HG03575 (cell line): ENCODE results near the gene OAS3.
"Not testable (repeated sequence)": the region's sequence is repeated elsewhere in the genome, so short reads cannot be mapped to it uniquely, and the experiment has no call there.

Experiments used
- ATAC-seq: cut with Tn5 transposase; IDR thresholded peaks from one replicate; pipeline ENCODE4 v1.9.1; 2021; ENCODE audit not compliant: unreplicated experiment, insufficient number of reproducible peaks, low FRiP score; ENCODE audit errors: extremely low read depth

The OAS3 gene

DNA sequence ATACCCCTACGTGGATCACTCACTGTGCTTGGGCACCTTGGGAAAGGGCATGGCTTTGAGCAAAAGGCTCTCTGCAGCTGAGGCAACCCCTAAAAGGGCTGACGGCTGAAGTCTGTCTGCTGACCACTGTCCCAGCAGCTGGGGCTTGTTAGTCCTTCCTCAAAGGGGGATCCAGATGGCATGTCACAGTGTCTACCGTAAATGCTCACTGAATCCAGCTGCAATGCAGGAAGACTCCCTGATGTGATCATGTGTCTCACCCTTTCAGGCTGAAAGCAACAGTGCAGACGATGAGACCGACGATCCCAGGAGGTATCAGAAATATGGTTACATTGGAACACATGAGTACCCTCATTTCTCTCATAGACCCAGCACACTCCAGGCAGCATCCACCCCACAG is 19.2 kb upstream of the OAS3 start:
- ATAC-seq = no peak

DNA sequence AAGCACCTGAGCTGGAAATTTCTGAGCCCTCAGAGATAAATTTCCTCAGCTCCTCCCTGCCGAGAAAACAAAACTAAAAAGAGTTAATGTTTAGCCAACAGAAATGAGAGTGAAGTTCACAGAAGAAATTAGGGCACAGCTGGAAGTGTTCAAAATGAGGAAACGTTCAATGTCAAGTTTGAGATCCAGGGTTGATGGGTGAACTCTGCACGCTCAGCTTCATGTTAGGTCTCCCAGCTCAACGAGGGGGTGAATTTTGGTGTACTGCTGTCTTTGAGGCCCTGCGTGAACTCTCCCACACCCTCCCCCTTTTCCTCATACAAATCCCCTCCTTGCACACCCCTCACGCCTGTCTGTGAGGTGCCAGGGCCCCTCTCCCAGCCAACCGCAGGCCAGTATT is 13.3 kb upstream of the OAS3 start:
- ATAC-seq = no peak

DNA sequence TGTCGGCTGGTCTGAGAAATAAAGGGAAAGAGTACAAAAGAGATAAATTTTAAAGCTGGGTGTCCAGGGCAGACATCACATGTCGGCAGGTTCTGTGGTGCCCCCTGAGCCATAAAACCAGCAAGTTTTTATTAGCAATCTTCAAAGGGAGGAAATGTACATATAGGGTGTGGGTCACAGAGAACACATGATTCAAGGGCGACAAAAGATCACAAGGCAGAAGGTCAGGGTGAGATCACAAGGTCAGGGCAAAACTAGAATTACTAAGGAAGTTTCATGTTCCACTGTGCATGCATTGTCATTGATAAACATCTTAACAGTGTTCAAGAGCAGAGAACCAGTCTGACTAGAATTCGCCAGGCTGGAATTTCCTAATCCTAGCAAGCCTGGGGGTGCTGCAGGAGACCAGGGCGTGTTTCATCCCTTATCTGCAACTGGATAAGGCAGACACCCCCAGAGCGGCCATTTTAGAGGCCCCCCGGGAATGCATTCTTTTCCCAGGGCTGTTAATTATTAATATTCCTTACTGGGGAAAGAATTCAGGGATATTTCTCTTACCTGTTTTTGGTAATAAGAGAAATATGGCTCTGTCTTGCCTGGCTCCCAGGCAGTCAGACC is 11.7 kb upstream of the OAS3 start:
- not testable (repeated sequence) for ATAC-seq

DNA sequence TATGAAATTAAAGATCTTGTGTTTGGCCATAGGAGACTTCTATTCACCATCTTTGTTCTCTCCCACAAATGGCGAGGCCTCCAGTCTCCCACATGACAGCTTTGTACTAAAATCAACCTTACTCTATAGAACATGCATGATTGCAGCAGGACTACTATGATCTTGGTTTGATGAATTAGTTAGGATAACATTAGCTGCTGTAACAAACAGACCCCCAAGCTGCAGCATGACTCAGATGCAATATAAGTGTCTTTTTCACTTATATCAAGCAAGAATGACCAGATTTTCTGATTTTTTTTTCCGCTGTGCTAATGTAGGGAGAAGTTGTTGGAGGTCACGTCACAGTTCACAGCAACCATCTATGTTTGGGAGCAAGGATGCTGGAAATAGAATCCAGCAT is 10.8 kb upstream of the OAS3 start:
- no peak for ATAC-seq

DNA sequence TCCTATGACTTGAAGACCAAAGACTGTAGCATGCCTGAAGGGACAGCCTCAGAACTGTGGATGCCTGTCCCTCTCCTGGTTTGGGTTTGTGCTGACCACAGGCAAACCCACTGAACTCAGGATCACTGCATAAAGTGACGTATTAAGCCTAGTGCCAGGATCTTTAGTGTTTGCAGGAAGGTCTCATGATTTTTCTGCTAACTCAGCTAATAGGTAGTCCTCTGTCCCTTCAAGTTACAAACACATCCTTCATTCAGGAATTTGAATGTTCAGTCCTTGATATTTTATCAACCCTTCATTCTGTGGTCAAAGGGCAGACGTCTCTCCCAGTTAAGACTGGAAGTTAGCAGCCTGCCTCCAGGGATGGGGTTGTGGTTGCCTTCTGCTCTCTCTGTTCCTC is 10.3 kb upstream of the OAS3 start:
- ATAC-seq = no peak

DNA sequence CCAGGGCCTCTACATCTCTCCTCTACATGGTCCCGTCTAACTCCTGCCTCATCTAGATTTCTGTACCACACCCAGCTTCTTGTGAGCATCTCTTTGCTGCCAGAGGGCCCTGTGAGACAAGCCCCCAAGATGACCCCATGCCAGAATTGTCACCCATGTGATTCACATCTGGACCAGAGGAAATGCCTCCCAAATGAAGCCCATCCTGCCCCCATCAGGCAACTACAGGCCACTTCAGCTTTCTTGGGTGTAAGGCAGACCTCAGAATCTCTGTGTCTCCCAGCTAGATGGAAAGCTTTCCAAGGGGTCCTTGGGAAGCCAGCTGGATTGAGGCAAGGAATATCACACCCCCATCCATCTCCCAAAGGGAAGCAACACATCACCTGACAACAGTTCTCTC is 9.3 kb upstream of the OAS3 start:
- ATAC-seq = no peak

DNA sequence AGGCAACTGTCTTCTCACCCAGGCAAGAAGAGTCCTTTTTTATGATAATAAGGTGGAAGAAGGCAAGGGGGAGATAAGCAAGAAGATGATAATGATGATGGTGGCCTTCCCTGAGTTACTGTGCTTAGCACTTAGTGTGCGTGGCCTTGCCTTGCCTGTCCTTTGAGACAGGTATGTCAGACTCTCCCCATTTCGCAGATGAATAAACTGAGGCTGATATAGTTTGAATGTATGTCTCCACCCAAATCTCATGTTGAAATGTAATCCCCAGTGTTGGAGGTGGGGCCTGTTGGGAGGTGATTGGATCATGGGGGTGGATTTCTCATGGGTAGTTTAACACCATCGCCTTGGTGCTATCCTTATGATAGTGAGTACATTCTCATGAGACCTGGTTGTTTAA is 8.6 kb upstream of the OAS3 start:
- no peak for ATAC-seq

DNA sequence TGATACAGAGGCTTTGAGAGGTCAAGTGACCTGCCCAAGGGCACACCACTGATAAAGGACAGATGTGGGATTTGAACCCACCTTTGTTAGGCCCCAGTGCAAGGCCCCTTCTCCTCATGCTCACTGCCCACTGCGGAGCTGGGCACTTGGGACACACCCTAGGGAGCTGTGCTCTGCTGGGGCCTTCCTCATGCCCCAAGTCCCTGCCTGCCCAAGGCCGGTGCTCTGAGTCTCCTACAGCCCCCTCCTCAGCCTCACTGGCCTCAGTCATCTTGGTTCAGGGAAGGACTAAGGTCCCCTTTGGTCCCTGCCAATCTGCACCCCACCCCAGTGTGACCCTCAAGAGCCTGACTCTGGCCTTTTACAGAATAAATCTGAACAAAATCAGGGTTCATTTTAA is 7.9 kb upstream of the OAS3 start:
- no peak for ATAC-seq

DNA sequence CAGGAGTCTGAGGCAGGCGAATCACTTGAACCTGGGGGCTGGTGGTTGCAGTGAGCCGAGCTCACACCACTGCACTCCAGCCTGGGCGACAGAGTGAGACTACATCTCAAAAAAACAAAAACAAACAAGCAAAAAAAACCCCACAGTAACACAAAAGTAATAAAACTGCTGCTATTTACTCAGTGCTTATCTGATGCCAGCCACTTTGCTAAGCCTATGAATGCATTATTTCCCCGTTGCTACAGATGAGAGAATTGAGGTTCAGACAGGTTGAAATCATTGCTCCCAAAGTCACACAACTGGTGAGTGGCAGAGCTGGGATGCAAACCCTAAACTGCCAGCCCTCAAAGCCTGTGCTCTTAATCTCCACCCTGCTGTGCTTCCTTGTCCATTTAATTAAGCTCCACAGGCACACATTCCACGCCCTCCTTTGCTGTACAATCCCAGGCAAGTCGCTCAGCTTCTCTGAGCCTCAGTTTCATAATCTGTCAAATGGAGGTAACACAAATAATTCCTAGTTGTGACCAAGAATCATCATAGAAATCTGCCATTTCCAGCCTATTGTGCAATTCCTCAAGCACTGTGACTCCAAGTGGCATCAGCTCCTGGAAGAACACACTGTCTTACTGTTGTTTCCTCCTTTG is 5.7 kb upstream of the OAS3 start:
- no peak for ATAC-seq

DNA sequence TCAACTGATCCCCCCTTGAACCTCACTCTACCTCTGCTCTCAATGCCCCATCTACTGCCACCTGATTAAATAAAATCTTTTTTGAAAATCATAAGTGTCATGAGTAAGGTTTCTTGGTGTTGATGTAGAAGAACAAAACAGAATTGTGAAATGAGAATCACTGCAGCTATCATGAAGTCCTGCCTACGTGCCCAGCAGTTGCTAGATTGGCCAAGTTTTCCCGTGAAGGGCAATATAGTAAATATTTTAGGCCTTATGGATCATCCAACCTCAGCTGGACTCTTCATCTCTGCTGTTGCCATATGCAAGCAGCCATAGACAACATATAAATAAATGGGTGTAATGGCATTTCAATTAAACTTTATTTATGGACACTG is 5.2 kb upstream of the OAS3 start:
- ATAC-seq = no peak

DNA sequence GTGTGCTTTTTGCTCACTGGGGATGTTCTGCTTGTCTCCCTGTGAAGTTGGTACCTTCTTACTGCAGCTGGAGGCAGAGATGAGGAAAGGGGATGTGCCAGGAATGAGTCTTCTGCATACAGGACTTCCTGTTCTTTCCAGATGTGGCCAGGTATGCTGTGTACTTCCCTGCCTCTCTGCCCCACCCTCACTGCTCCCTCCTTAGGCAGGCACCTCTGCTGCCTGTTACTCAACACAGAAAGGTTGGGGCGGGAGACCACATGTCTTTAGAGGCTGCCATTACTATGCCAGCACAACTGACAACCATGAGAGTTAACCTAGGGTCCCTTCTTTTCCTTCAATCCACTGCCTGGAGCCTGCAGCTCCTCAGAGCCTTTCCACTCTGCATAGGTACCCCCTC is 2.0 kb upstream of the OAS3 start:
- ATAC-seq = no peak

DNA sequence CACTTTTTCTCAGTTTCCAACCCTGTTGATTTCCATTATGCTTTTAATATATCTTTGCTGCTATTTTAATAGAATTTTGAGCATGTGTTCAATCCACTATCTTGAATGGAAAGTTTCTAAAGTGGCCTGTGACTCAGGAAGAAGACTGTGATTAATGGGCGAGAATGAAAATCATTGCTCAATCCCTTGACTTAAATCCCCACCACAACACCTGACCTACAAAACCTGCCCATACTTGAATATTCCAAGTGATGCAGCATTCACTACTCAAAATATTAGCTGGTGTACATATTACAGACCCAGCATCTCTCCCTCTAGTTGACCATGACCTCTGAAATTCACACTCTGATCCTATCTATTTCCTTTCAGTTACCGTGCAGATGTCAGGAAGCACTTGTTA is 1.3 kb upstream of the OAS3 start:
- ATAC-seq = no peak

DNA sequence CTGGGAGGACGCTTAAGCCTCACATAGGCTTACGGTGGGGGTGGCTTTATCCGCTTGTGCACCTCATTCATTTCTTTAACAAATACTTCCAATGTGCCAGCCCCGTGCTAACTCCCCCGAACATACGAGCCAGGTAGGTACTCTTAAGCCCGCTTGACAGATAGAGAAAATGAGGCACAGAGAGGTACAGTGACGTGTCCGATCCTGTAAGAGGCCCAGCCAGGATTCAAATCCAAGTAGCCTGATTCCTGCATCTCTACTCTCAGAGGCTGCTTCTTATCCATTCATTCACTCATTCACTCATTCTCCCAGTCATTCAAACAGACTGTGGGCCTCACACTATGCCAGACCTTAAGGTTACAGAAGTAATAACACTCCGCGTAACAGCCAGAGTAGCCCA is 477 bp downstream of the OAS3 start:
- no peak for ATAC-seq

DNA sequence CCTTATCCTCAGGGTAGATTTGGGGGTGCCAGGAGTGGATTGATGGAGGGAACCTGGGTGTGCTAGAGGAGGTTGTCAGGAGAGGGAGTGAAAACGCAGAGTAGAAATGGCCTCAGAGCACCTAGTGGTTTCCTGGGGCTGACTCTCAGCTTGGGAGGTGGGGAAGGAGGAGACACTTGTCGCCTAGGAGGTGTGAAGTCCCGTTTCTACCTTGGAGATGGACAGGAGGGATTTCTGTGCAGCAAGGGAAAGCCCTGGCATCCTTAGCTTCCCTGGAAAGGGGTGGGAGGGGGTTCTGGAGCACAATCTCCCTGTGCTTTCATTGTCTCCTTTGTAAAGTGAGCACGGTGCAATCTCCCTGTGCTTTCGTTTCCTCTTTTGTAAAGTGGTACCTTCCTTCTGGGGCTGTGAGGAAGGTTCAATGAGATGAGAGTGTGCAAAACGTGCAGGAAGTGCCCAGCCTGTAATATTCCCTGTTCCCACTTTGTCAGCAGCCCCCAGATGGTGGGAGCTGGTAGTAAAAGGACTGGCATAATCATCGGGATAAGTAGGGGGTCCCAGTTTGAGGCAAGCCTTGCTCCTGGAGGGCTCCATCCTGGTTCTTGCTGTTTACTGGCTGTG is 1.6 kb downstream of the OAS3 start:
- no peak for ATAC-seq

DNA sequence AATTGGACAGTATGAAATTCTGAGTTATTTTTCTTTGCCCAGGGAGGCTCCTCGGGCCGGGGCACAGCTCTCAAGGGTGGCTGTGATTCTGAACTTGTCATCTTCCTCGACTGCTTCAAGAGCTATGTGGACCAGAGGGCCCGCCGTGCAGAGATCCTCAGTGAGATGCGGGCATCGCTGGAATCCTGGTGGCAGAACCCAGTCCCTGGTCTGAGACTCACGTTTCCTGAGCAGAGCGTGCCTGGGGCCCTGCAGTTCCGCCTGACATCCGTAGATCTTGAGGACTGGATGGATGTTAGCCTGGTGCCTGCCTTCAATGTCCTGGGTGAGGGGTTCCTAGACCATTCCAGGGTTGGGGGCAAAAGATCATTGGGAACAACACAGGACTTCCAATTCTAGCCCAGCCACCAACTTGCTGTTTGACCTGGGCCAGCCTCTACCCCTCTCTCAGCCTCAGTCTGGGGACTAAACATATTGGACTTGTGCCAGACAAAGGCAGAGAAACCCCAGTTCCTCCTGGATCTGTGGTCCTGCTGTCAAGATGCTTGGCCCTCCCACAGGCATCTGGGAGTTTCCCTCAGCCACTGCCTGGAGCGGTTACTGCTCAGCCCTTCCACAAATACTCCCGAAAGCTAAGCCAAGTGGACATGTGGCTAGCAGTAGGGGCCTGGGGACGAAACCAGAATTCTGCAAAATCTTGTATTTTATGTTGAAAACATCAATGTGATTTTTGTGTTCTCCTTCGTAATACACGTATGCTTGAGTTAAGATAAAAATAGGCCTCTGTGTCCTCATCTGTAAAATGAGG is 3.5 kb downstream of the OAS3 start:
- no peak for ATAC-seq

DNA sequence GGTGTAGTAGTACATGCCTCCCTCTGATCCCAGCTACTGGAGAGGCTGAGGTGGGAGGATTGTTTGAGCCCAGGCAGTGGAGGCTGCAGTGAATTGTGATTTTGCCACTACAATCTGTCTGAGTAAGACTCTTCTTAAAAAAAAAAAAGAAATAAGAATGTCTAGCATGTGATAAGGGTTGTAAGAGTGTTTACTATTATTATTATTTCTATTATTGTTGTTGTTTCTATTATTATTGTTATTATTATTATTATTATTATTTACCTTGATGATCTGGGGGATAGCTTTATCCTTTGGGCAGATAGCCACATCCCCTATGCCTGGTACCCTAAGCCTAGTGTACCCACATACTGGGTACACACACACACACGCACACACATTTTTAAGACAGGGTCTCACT is 4.3 kb downstream of the OAS3 start:
- ATAC-seq = no peak

DNA sequence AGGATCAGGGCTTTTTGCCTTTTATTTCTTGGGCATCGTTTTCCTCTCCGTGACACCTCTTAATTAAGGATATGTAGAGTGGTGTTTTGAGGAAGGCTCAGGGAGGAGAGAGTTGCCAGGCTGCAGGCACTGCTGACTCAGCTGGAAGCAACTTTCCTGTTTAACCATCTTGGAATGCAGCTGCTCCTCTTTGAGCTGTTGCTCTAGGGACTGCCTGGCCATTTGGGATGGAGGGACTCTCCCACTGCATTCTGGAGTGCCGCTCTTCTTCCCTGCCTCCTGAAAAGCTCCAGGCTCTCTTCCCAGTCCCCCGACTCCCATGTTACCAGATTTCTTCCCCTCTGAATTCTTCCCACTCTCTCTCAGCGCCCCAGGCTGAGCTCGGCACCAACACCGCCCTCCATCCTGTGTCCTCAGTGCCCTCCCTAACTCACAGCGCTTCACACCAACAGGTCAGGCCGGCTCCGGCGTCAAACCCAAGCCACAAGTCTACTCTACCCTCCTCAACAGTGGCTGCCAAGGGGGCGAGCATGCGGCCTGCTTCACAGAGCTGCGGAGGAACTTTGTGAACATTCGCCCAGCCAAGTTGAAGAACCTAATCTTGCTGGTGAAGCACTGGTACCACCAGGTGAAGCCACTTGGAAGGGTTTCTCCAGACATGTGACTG is 5.9 kb downstream of the OAS3 start:
- no peak for ATAC-seq

DNA sequence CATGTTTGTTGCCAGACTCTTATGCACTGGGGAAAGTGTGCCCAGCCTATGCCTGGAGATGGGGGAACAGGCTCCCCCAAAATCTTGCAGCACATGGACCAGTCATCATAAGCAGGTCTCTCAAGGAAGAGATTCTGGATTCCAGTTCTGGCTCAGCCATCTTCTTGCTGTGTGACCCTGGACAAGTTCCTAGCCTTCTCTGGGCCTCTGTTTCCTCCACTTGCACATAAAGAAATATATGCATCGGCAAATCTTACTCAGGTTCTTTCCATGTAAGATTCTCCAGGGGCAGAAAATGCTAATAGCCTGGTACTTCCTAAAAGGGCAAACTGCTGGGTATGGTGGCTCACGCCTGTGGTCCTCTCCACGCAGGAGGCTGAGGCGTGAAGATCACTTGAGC is 7.2 kb downstream of the OAS3 start:
- no peak for ATAC-seq

DNA sequence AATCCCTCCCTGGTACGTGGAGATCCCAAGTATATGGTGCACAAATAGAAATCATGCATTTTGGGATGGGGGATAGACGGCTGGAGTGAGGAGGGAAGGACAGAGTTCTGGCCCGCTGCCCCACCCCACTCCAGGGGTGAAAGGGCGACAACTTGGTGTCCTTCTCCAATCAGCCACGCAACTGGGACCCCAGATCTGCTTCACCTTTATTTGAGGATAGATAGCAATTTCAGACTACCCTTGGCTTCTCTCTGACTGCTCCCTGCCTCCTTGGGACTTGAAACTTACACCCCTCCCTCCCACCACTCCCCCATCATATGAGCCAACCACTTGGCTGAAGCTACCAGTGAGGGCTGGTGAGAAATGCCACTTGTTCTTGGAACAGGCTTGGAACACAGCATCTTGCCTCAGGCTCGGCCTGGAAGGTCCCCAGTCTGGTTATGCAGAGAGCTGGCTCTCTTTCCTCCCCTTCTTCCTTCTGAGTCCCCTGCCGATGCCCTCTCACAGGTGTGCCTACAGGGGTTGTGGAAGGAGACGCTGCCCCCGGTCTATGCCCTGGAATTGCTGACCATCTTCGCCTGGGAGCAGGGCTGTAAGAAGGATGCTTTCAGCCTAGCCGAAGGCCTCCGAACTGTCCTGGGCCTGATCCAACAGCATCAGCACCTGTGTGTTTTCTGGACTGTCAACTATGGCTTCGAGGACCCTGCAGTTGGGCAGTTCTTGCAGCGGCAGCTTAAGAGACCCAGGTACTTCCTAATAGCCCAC is 8.1 kb downstream of the OAS3 start:
- no peak for ATAC-seq
